GM12878 (cell line): ENCODE measurements around the gene LEFTY1. TPM values are rescaled to one million over a fixed set of nuclear protein-coding genes. Genes with fewer than 3 reads are reported as not detected.

ENCODE experiments used
- ATAC-seq: fragments of 200-7000 bp; cut with Tn5 transposase; 3 replicates; pipeline ENCODE4 v1.9.1; 2020; ENCODE audit warnings: mild to moderate bottlenecking, moderate library complexity
- BruUV-seq: library from RNA; stranded (reverse); fragments of 400-500 nt; replicated peaks from 2 replicates; lab custom pipeline; 2021; lab: Mats Ljungman, UMichigan
- CTCF ChIA-PET: fragments of 300-600 bp; sonication (Branson Sonifier 250); formaldehyde crosslinking; extraction: SDS; loops from one replicate; lab custom pipeline; 2021; ENCODE audit warnings: inconsistent platforms; lab: Yijun Ruan, JAX
- POLR2A ChIA-PET: fragments of 350-600 bp; formaldehyde crosslinking; extraction: SDS; loops from one replicate; lab custom pipeline; 2021; ENCODE audit warnings: inconsistent platforms; lab: Charles Lee
- RAD21 ChIA-PET: fragments of 300-600 bp; sonication (Branson Sonifier 250); formaldehyde crosslinking; loops from one replicate; lab custom pipeline; 2023; ENCODE audit warnings: antibody characterized with exemption; ENCODE audit not compliant: unreplicated experiment; lab: Charles Lee
- SMC1A ChIA-PET: fragments of 300-600 bp; sonication (Branson Sonifier 250); formaldehyde crosslinking; loops from one replicate; lab custom pipeline; 2023; ENCODE audit not compliant: unreplicated experiment, uncharacterized antibody; lab: Charles Lee
- DNase-seq: peaks from one replicate; pipeline ENCODE4 v3.0.0-alpha.2; 2011; ENCODE audit warnings: low read depth, low spot score
- FAIRE-seq: peaks from 3 replicates; lab custom pipeline; 2011; peaks lifted over from hg19 to GRCh38; lab: Jason Lieb, UNC
- H2AFZ ChIP-seq: 2 replicates; pipeline ENCODE4 v1.6.0; 2011; ENCODE audit warnings: low read depth, low read length, control low read depth; ENCODE audit not compliant: control insufficient read depth
- H3K27ac ChIP-seq: 2 replicates; pipeline ENCODE4 v1.5.1; 2011; ENCODE audit warnings: control low read depth; ENCODE audit not compliant: control insufficient read depth, insufficient read depth
- H3K27me3 ChIP-seq, 2 experiments: replicated peaks in 1 of 2; 2 replicates each; pipeline versions ENCODE4 v1.6.0 to v1.6.1; 2011; ENCODE audit warnings: low read length in 1 of 2; ENCODE audit not compliant: control insufficient read depth in 2 of 2, insufficient read depth in 2 of 2
- H3K36me3 ChIP-seq, 2 experiments: 2 replicates each; pipeline ENCODE4 v1.5.1; 2011; ENCODE audit warnings: low read length in 1 of 2; ENCODE audit not compliant: control insufficient read depth in 2 of 2, insufficient read depth in 2 of 2
- H3K4me1 ChIP-seq: 2 replicates; pipeline ENCODE4 v1.6.1; 2011; ENCODE audit warnings: mild to moderate bottlenecking, low read length, moderate library complexity, mixed read lengths; ENCODE audit not compliant: control insufficient read depth, insufficient read depth
- H3K4me2 ChIP-seq: 2 replicates; pipeline ENCODE4 v1.6.0; 2011; ENCODE audit warnings: control low read depth; ENCODE audit not compliant: control insufficient read depth, insufficient read depth
- H3K4me3 ChIP-seq: fragments of 200-600 bp; sonication (generic); 2 replicates; pipeline ENCODE4 v1.5.1; 2016
- H3K79me2 ChIP-seq: 2 replicates; pipeline ENCODE4 v1.6.0; 2011; ENCODE audit warnings: low read length; ENCODE audit not compliant: control insufficient read depth, insufficient read depth
- H3K9ac ChIP-seq: 2 replicates; pipeline ENCODE4 v1.8.0; 2011; ENCODE audit warnings: low read length, control low read depth, mixed read lengths; ENCODE audit not compliant: control insufficient read depth, insufficient read depth
- H3K9me3 ChIP-seq: replicated peaks from 3 replicates; pipeline ENCODE4 v1.5.1; 2011; ENCODE audit warnings: mild to moderate bottlenecking, low read length; ENCODE audit not compliant: control insufficient read depth, insufficient read depth
- H4K20me1 ChIP-seq: 2 replicates; pipeline ENCODE4 v1.6.0; 2011; ENCODE audit not compliant: control insufficient read depth, insufficient read depth
- BRCA1 ChIP-seq: IDR thresholded peaks from 2 replicates; pipeline ENCODE4 v1.6.1; 2011; ENCODE audit warnings: low read depth, low read length, improper control_type of control experiment
- CBFB ChIP-seq: IDR thresholded peaks from 2 replicates; pipeline ENCODE4 v1.6.1; 2016; ENCODE audit warnings: antibody characterized with exemption, low read depth
- CEBPZ ChIP-seq: fragments of 150-350 bp; IDR thresholded peaks from 2 replicates; pipeline ENCODE4 v1.6.1; 2016; ENCODE audit warnings: low read depth, low read length
- HCFC1 ChIP-seq: fragments of 150-350 bp; IDR thresholded peaks from 2 replicates; pipeline ENCODE4 v1.6.1; 2014; ENCODE audit warnings: low read length
- HSF1 ChIP-seq: fragments of 150-350 bp; IDR thresholded peaks from 2 replicates; pipeline ENCODE4 v1.6.1; 2014; ENCODE audit warnings: mild to moderate bottlenecking, low read depth, low read length
- IKZF2 ChIP-seq, 2 experiments: fragments of 450-650 bp; IDR thresholded peaks; 2 replicates each; pipeline ENCODE4 v1.6.1; 2017; ENCODE audit warnings: mild to moderate bottlenecking in 2 of 2, moderate library complexity in 2 of 2
- NR2C2 ChIP-seq: IDR thresholded peaks from 2 replicates; pipeline ENCODE4 v1.6.1; 2011; ENCODE audit warnings: borderline replicate concordance, low read depth; ENCODE audit not compliant: control insufficient read depth, insufficient read length
- PAX5 ChIP-seq: IDR thresholded peaks from 2 replicates; pipeline ENCODE4 v1.6.1; 2011; ENCODE audit warnings: low read depth, low read length, borderline replicate concordance
- RCOR1 ChIP-seq: conservative IDR thresholded peaks from 2 replicates; pipeline ENCODE4 v1.6.1; 2012; ENCODE audit warnings: low read depth, low read length, improper control_type of control experiment
- SMAD5 ChIP-seq: IDR thresholded peaks from 2 replicates; pipeline ENCODE4 v1.6.1; 2016; ENCODE audit warnings: antibody characterized with exemption, low read depth
- ZBTB11 ChIP-seq: fragments of 450-650 bp; formaldehyde crosslinking; IDR thresholded peaks from 2 replicates; pipeline ENCODE4 v1.5.0; 2022; ENCODE audit warnings: mild to moderate bottlenecking, missing genetic modification characterization
- ZNF217 ChIP-seq: fragments of 450-650 bp; IDR thresholded peaks from 2 replicates; pipeline ENCODE4 v1.6.1; 2017; ENCODE audit warnings: antibody characterized with exemption, mild to moderate bottlenecking
- WGBS: methylation state at CpG from one replicate; pipeline ENCODE4 v1.1.6; 2016; ENCODE audit warnings: low lambda C conversion rate; ENCODE audit not compliant: insufficient replicate concordance, insufficient coverage; ENCODE audit errors: missing lambda C conversion rate; 5-methylcytosine and 5-hydroxymethylcytosine counted together
- in situ Hi-C: fragments of 300-500 bp; cut with MboI; formaldehyde crosslinking; loops from 9 replicates; pipeline ENCODE4 v1.14.3; 2018; ENCODE audit warnings: mixed read lengths
- intact Hi-C: fragments of 100-400 bp; cut with micrococcal nuclease; formaldehyde crosslinking; loops from one replicate; pipeline ENCODE4 v1.14.2; 2022; ENCODE audit not compliant: unreplicated experiment
- polyA plus RNA-seq, 11 experiments: library from polyadenylated mRNA; depleted of rRNA in 4 of 11; unstranded in 6 of 11; stranded (reverse) in 5 of 11; fragments of >200 nt; fragmentation: Nextera tagmentation in 4 of 11; fragmentation: Illumina TruSeq in 1 of 11; extraction: Ambion mirVana in 4 of 11; extraction: Trizol in 1 of 11; gene quantifications; 1 replicate in 1 of 11; 2 replicates in 10 of 11; pipeline versions ENCODE4 v1.2.1 to v1.2.3, GENCODE V29; 2011 to 2016; ENCODE audit warnings: inconsistent platforms in 2 of 11, missing spikeins in 2 of 11, low read depth in 1 of 11
- total RNA-seq, 4 experiments: library from RNA; depleted of rRNA in 3 of 4; stranded (reverse); fragments of >200 nt in 3 of 4; fragmentation: Illumina TruSeq in 1 of 4; extraction: Trizol in 1 of 4; gene quantifications; 2 replicates each; pipeline versions ENCODE4 v1.2.1 to v1.2.3, GENCODE V29; 2013 to 2021
- TF ChIP-seq, protein P1 (sequence below): fragments of 450-650 bp; IDR thresholded peaks from 2 replicates; pipeline ENCODE4 v1.6.1; 2017; ENCODE audit warnings: mild to moderate bottlenecking, low read depth, inconsistent platforms; ENCODE audit not compliant: poor library complexity, severe bottlenecking

The LEFTY1 gene
- total and polyA plus RNA-seq, 10 of the 15 experiments (the other 5 are each of a cell fraction or from before 2014, with no cell fraction given), result 0.06 TPM; not detected in 8

DNA sequence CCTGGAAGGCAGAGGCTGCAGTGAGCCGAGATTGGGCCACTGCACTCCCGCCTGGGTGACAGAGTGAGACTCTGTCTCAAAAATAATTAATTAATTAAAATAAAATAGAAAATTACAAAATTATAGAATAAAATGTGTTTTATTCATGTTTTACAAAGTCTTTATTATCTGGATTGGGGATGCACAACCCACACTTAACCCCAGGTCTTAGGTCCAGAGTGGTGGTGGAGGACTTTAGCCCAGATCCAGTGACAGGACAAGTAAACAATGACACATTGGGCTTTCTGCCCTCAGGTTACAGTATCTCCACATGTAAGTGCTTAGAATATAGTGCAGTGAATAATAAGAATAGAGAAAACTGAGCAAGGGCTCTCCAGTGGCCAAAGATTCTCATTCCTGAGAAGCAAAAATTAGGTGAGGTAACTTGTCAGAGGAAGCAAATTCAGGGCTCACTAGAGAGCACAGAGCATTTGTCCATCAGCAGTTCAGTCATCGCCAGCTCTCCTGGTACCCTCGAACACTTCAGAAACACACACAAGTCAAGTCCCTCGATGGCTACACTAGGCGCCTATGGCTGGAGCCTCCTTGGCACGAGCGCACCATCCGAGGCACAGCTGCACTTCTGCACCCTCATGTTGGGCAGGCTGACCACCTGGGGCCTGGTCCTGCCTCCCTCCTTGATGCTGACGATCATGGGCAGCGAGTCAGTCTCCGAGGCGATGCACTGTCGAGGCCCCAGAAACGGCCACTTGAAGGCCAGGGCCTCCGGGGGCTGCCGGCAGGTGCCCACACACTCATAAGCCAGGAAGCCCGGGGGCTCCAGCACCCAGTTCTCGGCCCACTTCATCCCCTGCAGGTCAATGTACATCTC, 2.6 kb downstream of the LEFTY1 start:
- Histone ChIP-seq H3K4me2 (no peak overlapping the region), H3K9ac (no peak overlapping the region), H3K79me2 (peaks cover 16% of the 10 kb centered on the region), H2AFZ (no peak overlapping the region), H3K36me3 (no peaks in the 10 kb centered on the region), H4K20me1 (no peaks in the 10 kb centered on the region), H3K4me1 (peaks cover 7% of the 10 kb centered on the region; the same call in 1 of the 2 replicates), H3K4me3 (no peak overlapping the region), H3K9me3 (no peaks in the 10 kb centered on the region), H3K27me3 (no peaks in the 10 kb centered on the region), H3K27ac (no peak overlapping the region)
- no TSS peak for BruUV-seq
- DNase-seq (no peak), ATAC-seq (no peak), FAIRE-seq (no peak)
- ChIA-PET CTCF (interaction anchor here (0.7 kb wide), 1 partner anchor 67 kb away, joined by 3 read pairs; no protein-coding TSS in a partner anchor), POLR2A (no interaction called here), SMC1A (no interaction called here), RAD21 (no interaction called here)
- in situ Hi-C loops (no loop called here), intact Hi-C loops (no loop called here)
- WGBS, result 71% methylated on average over 19 of the region's 19 CpGs
- TF ChIP-seq, protein P1, sequence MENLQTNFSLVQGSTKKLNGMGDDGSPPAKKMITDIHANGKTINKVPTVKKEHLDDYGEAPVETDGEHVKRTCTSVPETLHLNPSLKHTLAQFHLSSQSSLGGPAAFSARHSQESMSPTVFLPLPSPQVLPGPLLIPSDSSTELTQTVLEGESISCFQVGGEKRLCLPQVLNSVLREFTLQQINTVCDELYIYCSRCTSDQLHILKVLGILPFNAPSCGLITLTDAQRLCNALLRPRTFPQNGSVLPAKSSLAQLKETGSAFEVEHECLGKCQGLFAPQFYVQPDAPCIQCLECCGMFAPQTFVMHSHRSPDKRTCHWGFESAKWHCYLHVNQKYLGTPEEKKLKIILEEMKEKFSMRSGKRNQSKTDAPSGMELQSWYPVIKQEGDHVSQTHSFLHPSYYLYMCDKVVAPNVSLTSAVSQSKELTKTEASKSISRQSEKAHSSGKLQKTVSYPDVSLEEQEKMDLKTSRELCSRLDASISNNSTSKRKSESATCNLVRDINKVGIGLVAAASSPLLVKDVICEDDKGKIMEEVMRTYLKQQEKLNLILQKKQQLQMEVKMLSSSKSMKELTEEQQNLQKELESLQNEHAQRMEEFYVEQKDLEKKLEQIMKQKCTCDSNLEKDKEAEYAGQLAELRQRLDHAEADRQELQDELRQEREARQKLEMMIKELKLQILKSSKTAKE, result no peak
- TF ChIP-seq HSF1, result no peak
- no peak for TF ChIP-seq RCOR1
- TF ChIP-seq HCFC1, result no peak
- TF ChIP-seq SMAD5, result no peak
- TF ChIP-seq ZNF217, result no peak
- TF ChIP-seq CBFB, result no peak
- no peak for TF ChIP-seq CEBPZ
- TF ChIP-seq IKZF2 (IDR thresholded peaks at IDR 0.05), result no peak
- TF ChIP-seq BRCA1, result no peak
- no peak for TF ChIP-seq ZBTB11 (CRISPR knock-in tag)
- TF ChIP-seq NR2C2, result no peak
- no peak for TF ChIP-seq PAX5
